Esophagus (tissue), 2 donors: ENCODE measurements around the gene ZNF649. TPM values are rescaled to one million over a fixed set of nuclear protein-coding genes. Genes with fewer than 3 reads are reported as not detected.

Experiments
- polyA plus RNA-seq, 2 donors: library from polyadenylated mRNA; stranded (reverse); fragments of 200-250 nt; gene quantifications; one replicate each; pipeline ENCODE4 v1.2.3, GENCODE V29; 2013
- donor health status: healthy with polysubstance abuse.
- donor health status: Bipolar disorder and iron deficiency.

ZNF649 gene
- polyA plus RNA-seq, 2 donors = 2.2 to 5.3 TPM

Other genes starting within 250 kb of the ZNF649 start
- gene SPACA6, start 211.7 kb downstream of the ZNF649 start, polyA plus RNA-seq = 10 to 100 TPM in 1 of 2 donors, 1 to 10 TPM in 1; 4.4 to 14.0 TPM
- under 1 TPM; 0.01 to 0.04 TPM for gene HAS1, start 181.0 kb downstream of the ZNF649 start, polyA plus RNA-seq
- under 1 TPM; 0.49 to 1.00 TPM for gene FPR1, start 153.1 kb downstream of the ZNF649 start, polyA plus RNA-seq
- under 1 TPM; 0.04 to 0.12 TPM for gene FPR2, start 143.8 kb downstream of the ZNF649 start, polyA plus RNA-seq
- gene FPR3, start 109.9 kb downstream of the ZNF649 start, polyA plus RNA-seq = 1 to 10 TPM in 1 of 2 donors, under 1 TPM in 1; 0.26 to 1.1 TPM
- gene ZNF577, start 17.1 kb downstream of the ZNF649 start, polyA plus RNA-seq = 1 to 10 TPM; 7.3 to 9.6 TPM
- 1 to 10 TPM; 1.7 to 4.0 TPM for gene ZNF613, start 22.5 kb upstream of the ZNF649 start, polyA plus RNA-seq
- gene ZNF350, start 81.8 kb upstream of the ZNF649 start, polyA plus RNA-seq = 1 to 10 TPM; 5.1 to 6.4 TPM
- gene ZNF615, start 103.2 kb upstream of the ZNF649 start, polyA plus RNA-seq = 1 to 10 TPM; 1.9 to 3.1 TPM
- 1 to 10 TPM; 1.0 to 2.6 TPM for gene ZNF614, start 123.4 kb upstream of the ZNF649 start, polyA plus RNA-seq
- gene ZNF432, start 143.8 kb upstream of the ZNF649 start, polyA plus RNA-seq = 10 to 100 TPM in 1 of 2 donors, 1 to 10 TPM in 1; 6.8 to 10.1 TPM
- gene ZNF841, start 190.7 kb upstream of the ZNF649 start, polyA plus RNA-seq = 1 to 10 TPM; 8.1 to 8.5 TPM
- 1 to 10 TPM; 1.4 to 1.7 TPM for gene ZNF616, start 234.9 kb upstream of the ZNF649 start, polyA plus RNA-seq